Stimulated activated CD8-positive, alpha-beta memory T cell treated with anti-CD3 and anti-CD28 coated beads, Interleukin-12 subunit alpha, Interleukin-12 subunit beta, amount 100 ng/mL, for 4 hours (primary cell): ENCODE results near the gene ATP13A2.

Experiments used
- DNase-seq: peaks from one replicate; pipeline ENCODE4 v3.0.0-alpha.2; 2020; ENCODE audit warnings: low read depth

The ATP13A2 gene

DNA sequence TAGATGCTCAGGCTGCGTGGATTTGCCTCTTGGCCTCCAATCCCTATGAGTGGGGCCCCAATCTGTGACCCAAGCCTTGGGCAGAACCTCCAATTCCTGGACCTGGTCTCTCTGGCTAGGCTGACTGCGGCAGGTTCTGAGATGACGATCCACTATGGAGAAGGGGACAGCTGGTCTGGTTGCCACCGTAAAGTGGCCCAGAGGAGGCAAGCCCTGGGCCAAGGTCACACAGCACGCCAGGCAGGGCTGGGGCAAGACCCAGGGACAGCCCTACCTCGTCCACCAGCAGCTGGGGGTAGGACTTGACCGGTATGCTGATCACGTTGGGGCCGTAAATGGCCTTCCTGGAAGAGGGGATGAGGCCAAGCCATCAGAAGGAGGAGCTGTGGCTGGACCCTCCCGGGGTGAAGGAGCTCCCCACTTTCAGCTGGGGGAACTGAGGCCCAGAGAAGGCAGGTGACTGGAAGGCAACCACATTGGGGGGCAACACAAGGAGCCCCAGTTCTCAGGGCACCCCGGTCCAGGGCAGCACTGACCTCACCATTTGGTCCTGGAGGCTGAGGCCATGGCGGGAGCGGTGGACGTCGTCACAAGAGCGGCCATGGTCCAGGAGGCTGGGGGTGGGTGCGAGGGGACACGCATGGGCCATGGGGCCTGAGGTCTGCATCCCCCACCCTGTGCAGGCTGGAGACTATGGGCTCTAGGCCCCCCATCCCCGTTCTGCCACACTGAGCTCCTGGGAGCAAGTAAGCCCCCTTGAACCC is 9.8 kb downstream of the ATP13A2 start:
- DNase-seq: no peak

DNA sequence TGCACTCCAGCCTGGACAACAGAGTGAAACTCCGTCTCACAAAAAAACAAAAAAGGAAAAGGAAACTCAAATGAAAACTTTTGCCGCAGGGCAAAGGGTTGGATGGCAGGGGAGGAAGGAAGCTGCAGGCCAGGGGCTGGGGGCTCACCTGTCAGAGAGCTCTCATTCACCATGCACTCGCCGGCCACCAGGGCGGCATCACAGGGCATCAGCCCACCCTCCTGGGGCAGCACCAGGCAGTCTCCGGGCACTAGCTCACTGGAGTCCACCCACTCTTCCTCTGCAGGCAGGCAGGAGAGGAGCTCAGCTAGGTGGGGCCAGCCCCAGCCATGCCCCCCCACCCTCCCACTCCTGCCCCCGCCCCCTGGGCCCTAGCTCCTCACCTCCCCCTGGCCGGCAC is 11.9 kb downstream of the ATP13A2 start:
- no peak for DNase-seq

DNA sequence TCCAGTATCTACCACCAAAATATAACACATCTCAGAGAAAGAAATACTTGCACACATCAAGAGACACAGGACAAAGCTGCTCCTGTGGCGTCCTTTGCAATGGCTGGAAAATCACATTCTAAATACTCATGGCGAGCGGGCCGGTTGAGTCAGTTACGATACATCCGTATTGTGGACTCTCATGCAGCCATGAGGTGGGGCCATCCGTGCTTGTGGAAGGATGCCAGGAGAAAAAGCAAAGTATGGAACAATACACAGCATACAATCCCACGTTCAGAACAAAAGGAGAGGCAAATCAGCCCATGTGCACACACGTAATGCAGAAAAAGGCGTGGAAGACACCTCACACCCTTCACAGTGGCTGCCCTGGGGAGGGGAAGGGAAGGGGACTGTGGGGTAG is 13.1 kb downstream of the ATP13A2 start:
- no peak for DNase-seq

DNA sequence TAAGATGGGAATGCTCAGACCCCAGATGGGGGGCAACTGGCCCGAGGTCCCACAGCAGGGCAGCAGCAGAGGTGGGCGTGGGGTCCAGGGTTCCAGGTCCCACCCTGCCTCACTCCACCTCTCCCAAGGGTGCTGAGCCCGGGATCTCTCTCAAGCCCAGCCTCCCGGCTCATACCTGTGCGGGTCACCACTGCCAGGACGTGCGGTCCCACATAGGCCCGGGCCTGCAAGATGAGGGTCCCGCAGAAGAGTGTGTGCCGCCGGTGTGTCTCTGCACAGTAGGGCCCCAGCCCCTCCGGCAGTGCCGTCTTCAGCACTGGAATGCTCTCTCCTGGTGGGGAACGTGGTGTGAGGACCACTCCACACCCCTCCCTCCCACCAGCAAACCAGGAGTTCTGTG is 14.9 kb downstream of the ATP13A2 start:
- DNase-seq: no peak

DNA sequence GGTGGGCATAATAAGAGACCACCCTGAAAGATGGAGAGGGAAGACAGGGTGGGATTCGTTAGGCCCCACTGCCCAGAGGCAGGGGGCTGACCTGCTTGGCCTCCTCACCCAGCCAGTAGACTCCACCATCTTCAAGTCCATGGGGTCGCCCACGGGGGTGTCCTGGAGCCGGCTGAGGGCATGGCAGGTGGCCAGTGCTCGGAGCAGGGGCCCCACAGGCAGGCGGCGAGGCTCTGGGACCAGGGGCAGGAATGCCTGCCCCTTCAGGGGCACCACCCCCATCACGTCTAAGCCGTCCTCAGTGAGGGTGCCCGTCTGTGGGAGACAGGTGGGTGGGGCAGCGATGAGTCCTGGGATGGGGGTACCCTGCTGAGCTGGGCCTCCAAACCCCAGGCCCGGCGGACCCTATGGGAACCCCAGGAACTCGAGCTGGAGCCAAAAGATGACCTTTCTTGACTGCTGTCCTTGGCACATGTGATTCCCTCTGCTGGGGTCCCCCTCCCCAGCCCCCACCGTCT is 18.1 kb downstream of the ATP13A2 start:
- DNase-seq: no peak

DNA sequence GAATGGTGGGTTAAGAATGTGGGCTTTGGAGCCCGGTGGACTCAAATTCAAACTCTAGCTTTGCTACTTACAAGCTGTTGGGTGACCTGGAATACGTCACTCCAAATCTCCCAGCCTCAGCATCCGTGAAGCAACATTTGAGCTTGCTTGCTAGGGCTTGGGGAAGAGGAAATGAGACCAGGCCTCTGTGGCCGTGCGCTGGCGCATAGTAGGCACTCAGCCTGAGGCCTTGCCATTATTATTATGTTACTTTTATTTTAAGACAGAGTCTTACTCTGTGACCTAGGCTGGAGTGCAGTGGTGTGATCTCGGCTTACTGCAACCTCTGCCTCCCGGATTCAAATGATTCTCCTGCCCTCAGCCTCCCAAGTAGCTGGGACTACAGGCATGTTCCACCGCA is 19.1 kb downstream of the ATP13A2 start:
- no peak for DNase-seq

DNA sequence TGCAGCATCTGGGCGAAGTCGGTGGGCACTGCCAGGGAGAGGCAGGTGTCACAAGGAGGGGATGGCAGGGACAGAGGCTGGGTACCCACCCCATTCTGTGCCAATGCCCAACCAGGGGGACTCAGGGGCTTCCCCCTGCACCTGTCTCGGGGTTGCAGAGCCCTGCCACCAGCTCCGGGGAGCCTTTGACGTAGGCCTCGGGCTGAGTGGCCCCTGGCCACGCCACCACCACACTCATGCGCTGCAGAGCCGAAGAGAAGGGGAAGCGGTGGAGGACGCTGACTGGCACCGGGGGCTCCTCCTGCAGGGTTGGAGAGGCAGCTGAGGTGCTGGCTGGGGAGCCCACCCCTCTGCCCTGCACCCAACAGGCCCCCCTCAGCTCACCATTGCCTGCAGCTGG is 19.6 kb downstream of the ATP13A2 start:
- DNase-seq: no peak

DNA sequence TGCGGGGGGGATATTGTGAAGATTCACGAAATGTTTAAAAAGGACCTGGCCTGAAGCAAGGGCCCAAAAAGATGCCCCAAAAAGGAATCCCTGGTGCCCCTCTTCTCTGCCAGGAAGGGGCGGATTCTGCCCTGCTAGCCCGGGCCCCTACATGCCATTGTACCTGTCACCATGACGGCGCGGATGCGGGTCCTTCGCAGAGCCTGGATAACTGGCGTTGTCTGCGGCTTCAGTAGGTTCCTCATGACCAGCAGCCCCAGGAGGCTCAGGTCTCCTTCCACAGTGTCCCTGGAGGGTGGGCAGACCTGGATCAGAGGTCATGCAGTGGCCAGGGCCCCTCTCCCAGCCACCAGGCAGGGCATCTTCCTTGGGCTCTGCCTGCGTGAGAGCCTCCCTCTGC is 20.2 kb downstream of the ATP13A2 start:
- DNase-seq: no peak

DNA sequence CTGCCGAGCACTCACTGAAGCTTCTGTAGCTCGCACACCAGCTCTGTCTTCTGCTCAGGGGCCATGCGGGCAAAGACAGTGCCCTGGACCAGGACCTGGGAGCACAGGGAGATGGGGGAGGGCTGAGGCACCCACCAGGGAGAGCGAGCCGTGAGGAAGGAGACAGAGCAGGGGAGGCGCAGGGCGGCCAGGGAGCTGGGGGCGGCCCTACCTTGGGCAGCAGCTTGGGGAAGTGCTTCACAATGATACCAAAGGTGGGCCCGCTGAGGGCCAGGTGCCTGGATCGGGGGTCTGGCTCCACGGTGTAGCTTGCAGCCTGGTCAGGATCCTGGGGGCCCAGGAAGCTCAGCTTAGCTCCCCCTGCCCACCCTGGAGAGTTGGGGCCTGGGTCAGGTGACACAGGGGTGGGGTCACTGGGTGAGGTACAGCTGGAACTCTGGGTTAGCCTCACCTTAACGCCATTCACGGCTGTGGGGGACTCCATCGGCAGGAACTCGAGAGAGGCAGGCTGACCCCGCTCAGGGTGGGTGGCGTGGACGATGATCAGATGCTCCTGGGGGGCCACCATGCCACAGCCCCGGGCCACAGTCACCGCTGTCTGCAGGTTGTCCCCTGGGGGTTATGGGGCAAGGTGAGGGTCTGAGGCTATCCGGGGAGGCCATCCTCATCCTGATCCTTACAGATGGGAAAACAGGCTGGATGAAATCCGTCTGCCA is 21.9 kb downstream of the ATP13A2 start:
- DNase-seq: no peak

DNA sequence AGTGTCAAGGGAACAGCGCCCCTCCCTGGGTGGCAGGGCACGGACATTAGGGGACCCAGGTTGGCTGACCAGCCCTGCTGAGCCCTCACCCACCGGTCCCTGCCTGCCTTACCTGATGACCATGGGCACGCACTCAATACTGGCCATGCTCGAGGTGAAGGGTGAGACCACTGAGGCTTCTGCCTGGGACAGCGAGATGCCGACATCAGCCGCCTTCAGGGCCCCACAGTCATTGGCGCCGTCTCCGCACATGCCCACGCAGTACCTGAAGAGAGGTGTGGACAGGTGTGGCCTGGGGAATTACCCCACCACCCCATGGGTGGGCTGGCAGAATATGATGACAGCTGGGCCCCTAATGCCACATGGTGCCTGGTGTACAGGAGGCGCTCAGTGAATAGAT is 23.5 kb downstream of the ATP13A2 start:
- no peak for DNase-seq

DNA sequence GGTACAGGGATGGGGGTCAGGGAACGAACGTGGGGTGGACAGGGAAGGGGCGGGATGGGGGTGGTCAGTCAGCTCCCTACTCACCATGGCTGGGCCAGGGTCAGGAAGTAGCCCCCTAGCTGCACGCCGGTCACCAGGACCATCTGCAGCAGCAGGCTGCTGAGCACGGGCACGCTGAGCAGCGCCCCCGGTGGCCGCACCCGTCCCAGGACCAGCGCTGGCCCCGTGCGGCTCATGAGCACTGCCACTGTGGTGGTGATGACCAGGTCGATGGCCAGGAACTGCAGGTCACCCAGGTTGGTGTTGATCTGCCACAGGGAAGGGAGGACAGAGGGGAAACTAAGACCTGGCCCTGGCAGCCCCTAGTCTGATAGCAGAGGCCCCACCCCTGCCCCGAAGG is 24.8 kb downstream of the ATP13A2 start:
- no peak for DNase-seq

DNA sequence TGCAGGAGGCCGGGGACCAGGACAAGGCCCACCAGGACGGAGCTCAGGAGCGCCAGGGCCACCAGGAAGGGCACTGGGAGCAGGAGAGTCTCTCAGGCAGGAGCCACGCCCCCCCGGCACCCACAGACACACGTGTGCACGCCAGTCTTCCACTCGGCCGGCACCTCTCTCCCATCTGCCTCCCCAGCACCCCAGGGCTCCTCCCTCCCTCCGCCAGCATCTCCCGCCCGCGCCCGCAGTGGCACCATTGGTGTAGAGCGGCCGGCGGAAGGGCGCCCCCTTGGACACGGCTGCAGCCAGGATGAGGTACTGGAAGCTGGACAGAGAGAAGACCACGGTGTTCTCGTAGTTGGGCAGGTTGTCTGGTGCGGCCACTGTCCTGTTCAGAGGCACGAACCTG is 25.2 kb downstream of the ATP13A2 start:
- DNase-seq: no peak

DNA sequence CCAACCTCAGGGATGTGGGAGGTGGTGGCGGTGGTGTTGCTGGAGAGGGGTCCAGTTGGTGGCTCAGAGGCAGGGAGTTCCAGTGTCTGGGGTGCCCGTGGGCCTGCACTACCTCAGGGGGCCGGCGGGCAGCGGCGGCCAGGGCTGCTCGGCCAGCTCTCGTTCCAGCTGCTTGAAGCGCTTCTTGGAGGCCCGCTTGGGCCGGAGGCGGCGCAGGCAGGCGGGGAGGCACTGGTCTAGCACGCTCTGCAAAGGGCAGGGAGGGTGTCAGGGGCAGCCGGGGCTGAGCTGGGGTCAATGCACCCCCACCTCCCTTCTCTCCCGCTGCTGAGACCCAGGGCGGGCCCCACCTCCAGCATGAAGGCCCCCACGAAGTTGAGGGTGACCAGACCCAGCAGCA is 25.6 kb downstream of the ATP13A2 start:
- DNase-seq: no peak

DNA sequence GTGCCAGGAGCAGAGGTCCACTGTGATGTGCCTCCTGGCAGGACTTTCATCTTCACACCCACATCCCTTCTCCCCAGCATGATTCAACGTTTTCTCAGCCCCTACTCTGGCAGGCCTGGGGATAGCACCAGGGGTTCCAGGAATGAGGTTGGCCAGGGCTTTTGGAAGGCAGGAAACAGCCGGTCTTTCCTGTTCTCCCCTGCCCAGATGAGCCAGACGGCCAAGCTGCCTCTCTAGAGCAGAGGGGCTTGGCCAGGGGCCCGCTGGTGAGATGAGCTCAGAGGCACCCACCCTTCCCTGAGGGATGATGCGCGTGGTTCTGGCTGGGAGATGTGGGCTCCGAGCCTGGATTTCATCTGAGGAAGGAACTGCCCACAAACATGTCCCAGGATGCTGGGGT is 27.0 kb downstream of the ATP13A2 start:
- no peak for DNase-seq

DNA sequence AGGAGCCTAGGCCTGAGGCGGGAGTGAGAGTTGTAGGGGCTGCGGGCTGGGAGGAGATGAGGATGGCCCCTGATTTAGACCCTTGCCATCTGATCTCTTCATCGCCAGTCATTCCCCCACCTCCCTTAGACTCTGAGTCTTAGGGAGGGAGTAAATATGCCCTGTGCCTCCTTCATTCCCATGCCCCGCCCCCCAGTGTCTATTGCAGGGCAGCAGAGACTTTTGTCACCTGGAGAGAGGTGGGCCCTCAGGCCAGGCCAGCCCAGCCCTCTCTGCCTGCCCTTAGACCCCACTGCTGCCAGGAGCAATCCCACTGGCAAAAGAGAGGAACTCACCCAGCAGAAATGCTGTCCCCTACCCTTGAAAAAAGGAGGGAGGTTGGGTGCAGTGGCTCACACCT is 28.1 kb downstream of the ATP13A2 start:
- no peak for DNase-seq

DNA sequence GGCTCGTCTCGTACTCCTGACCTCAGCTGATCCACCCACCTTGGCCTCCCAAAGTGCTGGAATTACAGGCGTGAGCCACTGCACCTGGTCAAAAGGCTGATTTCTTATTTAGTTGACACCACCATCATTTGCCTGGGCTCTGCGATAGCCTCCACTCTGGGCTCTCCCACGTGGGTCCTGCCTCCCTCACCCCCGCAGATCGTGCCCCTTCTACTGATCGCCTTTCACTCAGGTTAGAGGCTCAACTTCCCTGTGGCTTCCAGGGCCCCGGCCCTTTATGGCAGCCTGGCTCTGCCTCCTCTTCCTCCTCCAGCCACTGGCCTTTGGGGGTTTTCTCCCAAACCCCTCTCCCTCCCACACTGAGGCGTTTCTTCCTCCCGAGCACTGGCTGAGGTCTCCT is 28.8 kb downstream of the ATP13A2 start:
- no peak for DNase-seq

DNA sequence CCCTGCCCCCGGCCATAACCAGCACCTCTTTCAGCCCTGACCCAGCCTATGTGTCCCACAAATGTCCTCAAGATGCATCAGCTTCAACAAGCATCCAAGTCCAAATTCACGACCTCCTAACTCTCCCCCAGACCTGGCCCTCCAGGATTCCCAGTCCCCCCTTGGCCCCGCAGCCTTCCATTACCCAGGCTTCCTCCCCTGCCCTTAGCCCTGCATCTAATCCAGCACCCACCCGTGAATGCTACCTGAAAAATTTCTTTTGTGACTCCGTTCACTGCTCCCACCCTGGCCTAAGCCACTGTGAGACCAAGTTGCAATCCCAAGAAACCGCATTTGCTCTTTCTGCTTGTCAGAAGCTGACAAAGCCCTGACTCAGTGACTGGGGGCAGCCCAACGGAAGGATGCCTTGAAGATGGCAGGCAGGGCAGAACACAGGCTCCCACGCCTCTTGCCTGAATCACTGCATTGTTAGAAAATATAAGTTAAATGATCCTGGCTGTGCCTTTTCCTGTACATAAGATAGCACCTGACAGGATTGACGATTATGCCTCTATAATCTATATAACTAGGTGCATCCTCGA is 30.4 kb downstream of the ATP13A2 start:
- DNase-seq: no peak

DNA sequence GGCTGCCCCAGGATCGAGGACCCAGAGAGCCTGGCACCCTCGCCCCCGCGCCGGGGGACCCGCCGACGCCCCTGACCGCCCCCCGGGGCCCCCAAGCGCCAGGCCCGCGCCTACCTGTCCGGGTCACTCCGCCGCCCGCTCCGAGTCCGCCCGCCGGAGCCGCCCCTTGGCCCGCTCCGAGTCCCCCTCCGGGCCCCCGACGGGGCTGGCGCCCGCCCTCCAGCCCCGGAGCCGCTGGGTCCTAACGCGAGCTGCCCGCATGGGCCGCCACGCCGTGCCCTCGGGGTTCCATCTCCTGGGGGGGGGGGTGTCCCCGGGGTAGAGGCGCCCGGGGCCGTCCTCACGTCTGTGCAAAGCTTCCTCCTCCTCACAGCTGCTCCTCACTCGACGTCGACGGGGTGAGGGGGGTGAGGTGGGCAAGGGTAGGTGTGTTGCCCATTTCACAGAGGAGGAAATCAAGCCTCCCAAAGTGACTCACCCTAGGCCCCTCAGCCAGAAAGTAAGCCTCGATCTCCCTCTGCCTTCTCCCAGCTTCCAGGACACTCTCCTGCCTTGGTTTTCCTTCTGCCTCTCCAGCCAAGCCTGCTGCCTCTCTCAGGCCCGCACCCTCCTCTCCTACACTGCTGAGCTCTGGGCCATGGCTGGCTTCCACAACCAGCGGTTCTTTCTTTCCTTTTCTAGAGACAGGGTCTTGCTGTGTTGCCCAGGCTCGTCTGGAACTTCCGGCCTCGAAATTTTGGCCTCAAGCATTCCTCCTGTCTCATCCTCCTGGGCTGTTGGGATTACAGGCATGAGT is 31.1 kb downstream of the ATP13A2 start, which contains the start of gene MFAP2:
Gene MFAP2 (minus strand): TSS at position 148 of the 796 bp plus-strand sequence. CDS start 2,347 bp downstream, outside the sequence.
- no peak for DNase-seq

DNA sequence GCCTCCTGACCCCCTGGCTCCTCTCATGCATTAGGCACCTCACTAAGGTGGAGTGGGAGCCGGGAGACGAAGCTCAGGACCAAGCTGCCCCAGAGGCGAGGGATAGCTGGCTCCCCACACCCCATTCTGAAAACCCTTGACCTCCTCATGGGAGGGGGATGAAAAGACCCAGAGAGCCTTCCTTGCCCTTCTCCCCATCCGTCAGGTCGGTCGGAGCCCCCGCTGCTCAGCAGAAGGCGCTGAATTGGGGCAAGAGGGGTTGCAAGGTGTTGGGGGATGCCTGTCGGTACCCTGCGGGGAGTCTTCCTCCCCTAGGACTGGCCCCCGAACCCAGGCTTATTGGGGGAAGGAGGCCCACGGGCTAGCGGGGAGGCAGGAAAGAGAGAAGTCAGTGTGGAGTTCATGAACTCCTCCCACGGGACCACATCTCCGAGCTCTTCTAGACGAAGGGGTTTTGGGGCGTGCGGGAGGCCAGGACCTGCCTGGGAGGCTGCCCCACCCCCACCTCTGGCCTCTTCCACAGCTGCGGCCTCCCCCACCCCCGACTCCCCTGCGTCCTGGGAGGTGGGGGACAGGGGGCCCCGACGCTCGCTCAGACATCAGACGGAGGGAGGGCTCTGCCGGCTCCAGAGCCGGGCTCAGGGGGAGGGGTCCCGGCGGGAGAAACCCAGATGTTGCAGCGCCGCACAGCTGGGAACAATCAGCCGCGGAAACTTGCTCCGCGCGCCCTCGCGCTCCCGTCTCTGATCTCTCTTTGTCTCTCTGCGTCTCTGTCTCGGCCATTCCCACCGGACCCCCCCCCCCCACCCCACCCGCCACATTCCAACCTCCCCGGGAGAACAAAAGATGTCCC is 32.0 kb downstream of the ATP13A2 start:
- no peak for DNase-seq

DNA sequence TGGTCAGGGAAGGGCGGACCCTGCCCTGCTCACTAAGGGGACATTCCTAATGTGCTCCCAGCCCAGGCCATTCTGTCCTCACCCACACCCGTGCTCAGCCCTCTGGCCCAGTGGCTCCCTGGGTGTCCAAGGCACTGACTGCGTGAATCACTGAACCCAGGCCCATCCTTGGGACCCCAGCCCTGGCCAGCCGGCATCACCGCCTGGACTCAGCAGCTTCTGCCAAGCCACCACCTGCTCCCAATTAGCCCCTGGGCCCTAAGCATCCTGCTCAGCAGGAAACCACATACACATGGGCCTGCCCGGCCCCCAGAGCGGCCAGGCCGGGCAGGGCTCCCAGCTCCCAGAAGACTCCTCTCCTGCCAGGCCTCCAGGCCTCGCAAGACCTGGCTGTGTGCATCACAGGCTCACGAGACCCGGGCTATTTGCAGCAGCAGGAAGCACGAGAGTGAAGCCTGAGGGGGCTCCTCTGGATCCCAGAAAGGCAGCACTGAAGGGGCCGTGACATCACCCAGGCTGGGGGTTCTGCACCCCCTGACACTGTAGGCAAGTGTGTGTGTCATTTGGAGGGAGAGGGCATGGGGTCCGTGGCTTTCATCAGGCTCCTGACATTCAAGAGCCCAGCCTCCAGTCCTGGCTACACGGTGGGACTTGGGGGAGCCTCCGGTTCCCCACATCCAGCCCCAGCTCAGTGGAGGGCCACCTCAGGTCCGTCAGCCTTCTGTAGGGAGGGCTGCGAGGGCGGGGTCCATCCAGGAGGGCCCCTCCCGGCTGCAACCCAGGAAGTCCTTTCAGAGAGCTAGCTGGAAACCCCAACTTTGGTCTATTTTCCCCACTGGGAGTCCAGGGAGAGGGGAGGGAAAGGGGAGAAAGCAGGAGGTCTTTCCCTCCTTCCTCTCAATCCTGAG is 32.9 kb downstream of the ATP13A2 start:
- DNase-seq: no peak
